Esophagus squamous epithelium (tissue), 4 donors: ENCODE data around the gene KCTD2.

Experiments
- CTCF ChIP-seq, 6 experiments: fragments of 450-650 bp in 4 of 6; fragments of 200-600 bp in 2 of 6; sonication (generic) in 2 of 6; IDR thresholded peaks; one replicate each; pipeline ENCODE4 v1.5.1; 2016 to 2019; ENCODE audit warnings: antibody characterized with exemption in 6 of 6, mild to moderate bottlenecking in 4 of 6, moderate library complexity in 4 of 6
- POLR2A ChIP-seq, 4 donors: fragments of 450-650 bp; IDR thresholded peaks; one replicate each; pipeline ENCODE4 v1.6.1; 2017; ENCODE audit warnings: antibody characterized with exemption in 4 of 4, mild to moderate bottlenecking in 4 of 4, moderate library complexity in 3 of 4

GRCh38 chr17:75051941-75052340, 4.9 kb downstream of the KCTD2 start:
- TF ChIP-seq CTCF (IDR thresholded peaks at IDR 0.05) (no peak), POLR2A (IDR thresholded peaks at IDR 0.05) (no peak)
